GM20000 (cell line): Measurements from ENCODE around the gene ADAMTSL2.

Experiments used
- DNase-seq: peaks from one replicate; pipeline ENCODE4 v3.0.0; 2012; ENCODE audit warnings: low spot score
- TF ChIP-seq, protein P1 (sequence below): IDR thresholded peaks from 2 replicates; pipeline ENCODE4 v1.5.1; 2012; ENCODE audit warnings: mild to moderate bottlenecking, control low read depth; ENCODE audit errors: extremely low read depth, missing control alignments

The ADAMTSL2 gene

DNA sequence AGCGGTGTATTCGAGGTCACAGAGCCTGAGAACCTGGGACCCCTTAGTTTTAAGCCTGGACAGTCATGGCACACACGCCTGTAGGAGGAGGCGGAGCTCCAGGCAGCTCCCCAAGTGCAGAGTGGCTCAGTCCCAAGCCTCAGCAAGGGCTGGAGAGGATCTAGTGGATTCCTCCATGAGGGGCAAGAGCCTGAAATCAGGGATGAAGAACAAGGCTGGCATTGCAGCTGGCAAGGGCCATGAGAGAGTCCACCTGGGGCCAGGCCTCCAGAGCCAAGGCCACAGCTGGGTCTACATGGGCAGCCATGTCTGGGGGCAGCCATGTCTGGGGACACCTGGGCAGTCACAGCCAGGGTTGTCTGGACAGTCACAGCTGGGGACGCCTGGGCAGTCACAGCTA is 21.9 kb downstream of the ADAMTSL2 start:
- DNase-seq, result no peak
- TF ChIP-seq, protein P1, sequence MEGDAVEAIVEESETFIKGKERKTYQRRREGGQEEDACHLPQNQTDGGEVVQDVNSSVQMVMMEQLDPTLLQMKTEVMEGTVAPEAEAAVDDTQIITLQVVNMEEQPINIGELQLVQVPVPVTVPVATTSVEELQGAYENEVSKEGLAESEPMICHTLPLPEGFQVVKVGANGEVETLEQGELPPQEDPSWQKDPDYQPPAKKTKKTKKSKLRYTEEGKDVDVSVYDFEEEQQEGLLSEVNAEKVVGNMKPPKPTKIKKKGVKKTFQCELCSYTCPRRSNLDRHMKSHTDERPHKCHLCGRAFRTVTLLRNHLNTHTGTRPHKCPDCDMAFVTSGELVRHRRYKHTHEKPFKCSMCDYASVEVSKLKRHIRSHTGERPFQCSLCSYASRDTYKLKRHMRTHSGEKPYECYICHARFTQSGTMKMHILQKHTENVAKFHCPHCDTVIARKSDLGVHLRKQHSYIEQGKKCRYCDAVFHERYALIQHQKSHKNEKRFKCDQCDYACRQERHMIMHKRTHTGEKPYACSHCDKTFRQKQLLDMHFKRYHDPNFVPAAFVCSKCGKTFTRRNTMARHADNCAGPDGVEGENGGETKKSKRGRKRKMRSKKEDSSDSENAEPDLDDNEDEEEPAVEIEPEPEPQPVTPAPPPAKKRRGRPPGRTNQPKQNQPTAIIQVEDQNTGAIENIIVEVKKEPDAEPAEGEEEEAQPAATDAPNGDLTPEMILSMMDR, result no peak

DNA sequence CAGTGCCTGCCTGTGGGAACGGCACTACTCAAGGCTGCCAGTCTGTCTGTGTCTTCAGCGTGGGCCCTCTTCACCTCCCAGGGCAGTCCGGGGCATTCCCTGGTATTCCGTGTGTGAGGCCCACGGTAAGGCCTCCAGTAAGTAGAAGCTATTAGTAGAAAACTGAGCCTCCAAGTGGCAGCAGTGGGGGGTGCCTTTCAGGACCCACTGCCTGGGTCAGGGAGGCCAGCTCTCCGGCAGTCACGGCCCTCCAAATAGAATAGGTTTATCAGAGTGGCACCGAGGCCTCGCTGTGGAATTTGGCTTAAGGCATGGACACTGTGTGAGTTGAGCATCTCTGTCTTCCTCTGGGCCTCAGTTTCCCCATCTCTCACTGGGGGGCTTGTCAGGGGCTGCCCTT is 23.1 kb downstream of the ADAMTSL2 start:
- no peak for DNase-seq
- TF ChIP-seq, protein P1, result no peak

GRCh38 chr9:133558191-133559126 is 24.0 kb downstream of the ADAMTSL2 start:
- TF ChIP-seq, protein P1, result no peak
- peak; percentile 90 for DNase-seq

- no peak for DNase-seq
- TF ChIP-seq, protein P1, result no peak
Measured at GRCh38 chr9:133560311-133560710, 25.8 kb downstream of the ADAMTSL2 start.

- TF ChIP-seq, protein P1, result no peak
- DNase-seq, result no peak
Measured at GRCh38 chr9:133560944-133561343, 26.4 kb downstream of the ADAMTSL2 start.

DNA sequence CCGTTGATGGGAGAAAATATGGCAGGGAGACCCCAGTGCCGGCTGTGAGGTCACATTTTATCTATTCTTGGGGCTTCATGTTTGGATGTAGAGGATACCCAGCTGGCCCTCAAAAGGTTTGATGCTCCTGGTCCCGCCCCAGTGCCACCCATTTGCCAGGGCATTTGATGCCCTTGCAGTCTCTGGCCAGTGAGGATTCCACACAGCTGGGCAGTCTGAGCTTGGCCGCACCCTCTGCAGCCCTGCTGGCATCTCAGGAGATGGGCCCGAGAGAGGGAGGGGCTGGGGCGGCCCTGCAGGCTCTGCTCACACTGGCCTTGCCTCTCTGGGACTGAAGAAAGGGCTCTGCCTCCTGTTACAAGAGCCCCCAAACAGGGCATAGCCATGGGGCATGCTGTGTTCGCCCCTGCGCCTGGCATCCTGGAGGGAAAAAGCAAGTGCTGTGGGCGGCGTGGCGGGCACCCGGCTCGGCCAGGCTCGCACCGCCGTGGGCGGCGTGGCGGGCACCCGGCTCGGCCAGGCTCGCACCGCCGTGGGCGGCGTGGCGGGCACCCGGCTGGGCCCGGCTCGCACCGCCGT is 27.6 kb downstream of the ADAMTSL2 start:
- TF ChIP-seq, protein P1, result no peak
- no peak for DNase-seq

DNA sequence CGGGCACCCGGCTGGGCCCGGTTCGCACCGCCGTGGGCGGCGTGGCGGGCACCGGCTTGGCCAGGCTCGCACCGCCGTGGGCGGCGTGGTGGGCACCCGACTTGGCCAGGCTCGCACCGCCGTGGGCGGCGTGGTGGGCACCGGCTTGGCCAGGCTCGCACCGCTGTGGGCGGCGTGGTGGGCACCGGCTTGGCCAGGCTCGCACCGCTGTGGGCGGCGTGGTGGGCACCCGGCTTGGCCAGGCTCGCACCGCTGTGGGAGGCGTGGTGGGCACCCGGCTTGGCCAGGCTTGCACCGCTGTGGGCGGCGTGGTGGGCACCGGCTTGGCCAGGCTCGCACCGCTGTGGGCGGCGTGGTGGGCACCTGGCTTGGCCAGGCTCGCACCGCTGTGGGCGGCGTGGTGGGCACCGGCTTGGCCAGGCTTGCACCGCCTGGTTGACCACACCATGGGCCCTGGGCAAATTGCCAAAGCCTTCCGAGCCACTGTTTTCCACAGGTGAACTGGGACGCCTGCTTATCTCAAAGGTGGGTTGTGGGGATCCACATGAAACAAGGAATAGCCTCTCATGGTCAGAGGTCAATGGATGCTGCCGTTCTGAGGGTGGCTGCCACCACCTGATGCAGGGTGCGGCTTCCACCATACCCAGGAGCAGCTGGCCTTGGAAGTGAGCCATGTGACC is 28.2 kb downstream of the ADAMTSL2 start:
- TF ChIP-seq, protein P1, result no peak
- no peak for DNase-seq
